SK-N-SH (cell line): ENCODE results near the gene RFNG.

Experiments
- NRF1 ChIP-seq: IDR thresholded peaks from 2 replicates; pipeline ENCODE4 v1.6.1; 2012; ENCODE audit warnings: low read depth, mild to moderate bottlenecking, low read length
- RAD21 ChIP-seq: IDR thresholded peaks from 2 replicates; pipeline ENCODE4 v1.6.1; 2012; ENCODE audit warnings: mild to moderate bottlenecking, low read length
- RFX5 ChIP-seq: IDR thresholded peaks from 2 replicates; pipeline ENCODE4 v1.6.1; 2012; ENCODE audit warnings: mild to moderate bottlenecking, improper control_type of control experiment, low read length
- TAF1 ChIP-seq: IDR thresholded peaks from 2 replicates; pipeline ENCODE4 v1.6.1; 2012; ENCODE audit warnings: low read depth, mild to moderate bottlenecking, low read length, moderate library complexity, borderline replicate concordance
- TF ChIP-seq, protein P1 (sequence below): IDR thresholded peaks from 2 replicates; pipeline ENCODE4 v1.4.0; 2012; ENCODE audit warnings: low read depth
- TF ChIP-seq, protein P2 (sequence below): fragments of 200-600 bp; sonication (generic); IDR thresholded peaks from 2 replicates; pipeline ENCODE4 v1.6.1; 2017; ENCODE audit warnings: antibody characterized with exemption, mild to moderate bottlenecking, moderate library complexity

DNA sequence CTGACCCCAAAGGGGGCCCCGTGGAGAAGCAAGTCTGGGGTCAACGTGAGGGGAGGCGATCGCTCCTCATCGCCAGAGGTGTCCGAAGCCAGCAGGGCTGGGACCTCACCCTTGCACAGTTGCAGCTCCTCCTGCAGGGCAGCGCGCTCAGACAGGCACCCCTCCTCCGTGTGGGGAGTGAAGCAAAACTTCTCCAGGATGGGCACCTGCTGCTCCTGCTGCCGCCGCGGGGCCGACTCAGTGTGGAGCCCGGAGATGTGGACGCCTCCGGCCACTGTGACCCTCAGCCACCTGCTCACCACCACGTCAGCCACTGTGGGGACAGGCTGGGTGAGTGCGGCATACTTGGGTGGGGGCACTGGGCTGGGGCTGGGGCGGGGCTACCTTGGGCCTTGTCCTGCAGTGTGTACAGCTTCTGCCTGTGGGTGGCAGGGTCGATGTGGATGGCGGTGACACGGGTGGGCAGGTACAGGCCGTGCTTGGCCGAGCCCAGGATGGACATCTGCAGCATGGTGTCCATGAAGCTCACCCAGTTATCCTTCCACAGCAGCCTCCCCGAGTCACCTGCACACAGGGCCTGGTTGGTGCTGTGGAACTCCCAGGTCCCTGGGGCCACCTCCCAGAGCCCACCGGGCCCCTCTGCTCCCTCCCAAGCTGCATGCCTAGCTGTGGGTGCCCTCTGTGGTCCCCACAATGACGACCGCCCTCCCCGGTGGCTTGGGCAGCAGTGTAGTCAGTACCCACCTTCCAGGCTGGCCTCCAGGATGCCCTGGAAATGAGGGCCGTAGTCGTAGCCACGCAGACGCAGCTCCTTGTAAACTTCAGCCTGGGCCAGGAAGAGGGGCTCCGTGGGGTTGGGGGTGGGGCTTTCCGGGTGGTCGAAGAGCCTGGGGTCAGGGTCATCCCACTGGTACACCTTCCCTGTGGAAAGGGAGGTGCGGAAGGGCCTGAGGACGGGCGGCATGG lies 35.6 kb upstream of the RFNG start:
- TF ChIP-seq RFX5 (no peak), NRF1 (no peak), RAD21 (no peak), TAF1 (no peak)
- TF ChIP-seq, protein P1, sequence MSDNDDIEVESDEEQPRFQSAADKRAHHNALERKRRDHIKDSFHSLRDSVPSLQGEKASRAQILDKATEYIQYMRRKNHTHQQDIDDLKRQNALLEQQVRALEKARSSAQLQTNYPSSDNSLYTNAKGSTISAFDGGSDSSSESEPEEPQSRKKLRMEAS = no peak
- TF ChIP-seq, protein P2, sequence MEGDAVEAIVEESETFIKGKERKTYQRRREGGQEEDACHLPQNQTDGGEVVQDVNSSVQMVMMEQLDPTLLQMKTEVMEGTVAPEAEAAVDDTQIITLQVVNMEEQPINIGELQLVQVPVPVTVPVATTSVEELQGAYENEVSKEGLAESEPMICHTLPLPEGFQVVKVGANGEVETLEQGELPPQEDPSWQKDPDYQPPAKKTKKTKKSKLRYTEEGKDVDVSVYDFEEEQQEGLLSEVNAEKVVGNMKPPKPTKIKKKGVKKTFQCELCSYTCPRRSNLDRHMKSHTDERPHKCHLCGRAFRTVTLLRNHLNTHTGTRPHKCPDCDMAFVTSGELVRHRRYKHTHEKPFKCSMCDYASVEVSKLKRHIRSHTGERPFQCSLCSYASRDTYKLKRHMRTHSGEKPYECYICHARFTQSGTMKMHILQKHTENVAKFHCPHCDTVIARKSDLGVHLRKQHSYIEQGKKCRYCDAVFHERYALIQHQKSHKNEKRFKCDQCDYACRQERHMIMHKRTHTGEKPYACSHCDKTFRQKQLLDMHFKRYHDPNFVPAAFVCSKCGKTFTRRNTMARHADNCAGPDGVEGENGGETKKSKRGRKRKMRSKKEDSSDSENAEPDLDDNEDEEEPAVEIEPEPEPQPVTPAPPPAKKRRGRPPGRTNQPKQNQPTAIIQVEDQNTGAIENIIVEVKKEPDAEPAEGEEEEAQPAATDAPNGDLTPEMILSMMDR = no peak
